Breast epithelium (tissue), 3 donors: ENCODE data around the gene RBMY1B.
"Not testable (repeated sequence)": the region's sequence is repeated elsewhere in the genome, so short reads cannot be mapped to it uniquely, and the experiment has no call there.

Source experiments
- CTCF ChIP-seq, 3 donors: fragments of 450-650 bp; IDR thresholded peaks; one replicate each; pipeline ENCODE4 v1.5.1; 2016 to 2017; ENCODE audit warnings: antibody characterized with exemption in 3 of 3, mild to moderate bottlenecking in 3 of 3, moderate library complexity in 3 of 3
- POLR2A ChIP-seq: fragments of 450-650 bp; IDR thresholded peaks from one replicate; pipeline ENCODE4 v1.6.1; 2016; ENCODE audit warnings: antibody characterized with exemption, mild to moderate bottlenecking, moderate library complexity

- not testable (repeated sequence) for TF ChIP-seq POLR2A; CTCF (IDR thresholded peaks at IDR 0.05)
These were observed 48.3 kb downstream of the RBMY1B start for GRCh38 chrY:21559316-21559984.
